GM23338 (cell line): ENCODE data around the gene SNAPC3. TPM values are rescaled to one million over a fixed set of nuclear protein-coding genes. Genes with fewer than 3 reads are reported as not detected.

ENCODE experiments used
- ATAC-seq: fragments of 200-7000 bp; cut with Tn5 transposase; 3 replicates; pipeline ENCODE4 v1.9.1; 2020
- DNase-seq: peaks from one replicate; pipeline ENCODE4 v3.0.0-alpha.2; 2015; ENCODE audit warnings: low spot score
- H2AFZ ChIP-seq: fragments of 200-600 bp; sonication (generic); 2 replicates; pipeline ENCODE4 v1.8.0; 2016; ENCODE audit warnings: antibody characterized with exemption, mild to moderate bottlenecking, moderate library complexity
- H3F3A ChIP-seq: fragments of 200-600 bp; sonication (generic); replicated peaks from 2 replicates; pipeline ENCODE4 v1.8.0; 2017; ENCODE audit warnings: antibody characterized with exemption, mixed run types, low read depth
- H3K27ac ChIP-seq: fragments of 200-600 bp; sonication (generic); 2 replicates; pipeline ENCODE4 v1.6.1; 2016; ENCODE audit warnings: low read depth
- H3K27me3 ChIP-seq: fragments of 200-600 bp; sonication (generic); 2 replicates; pipeline ENCODE4 v1.8.0; 2016; ENCODE audit warnings: mild to moderate bottlenecking, mixed run types, moderate library complexity; ENCODE audit not compliant: insufficient read depth
- H3K36me3 ChIP-seq: fragments of 200-600 bp; sonication (generic); 2 replicates; pipeline ENCODE4 v1.8.0; 2016; ENCODE audit warnings: mild to moderate bottlenecking; ENCODE audit not compliant: insufficient read depth
- H3K4me1 ChIP-seq: fragments of 200-600 bp; sonication (generic); 2 replicates; pipeline ENCODE4 v1.8.0; 2016; ENCODE audit warnings: mild to moderate bottlenecking, moderate library complexity; ENCODE audit not compliant: insufficient read depth
- H3K4me2 ChIP-seq: fragments of 200-600 bp; sonication (generic); 2 replicates; pipeline ENCODE4 v1.7.1; 2017; ENCODE audit warnings: mixed run types
- H3K4me3 ChIP-seq: fragments of 200-600 bp; sonication (generic); 2 replicates; pipeline ENCODE4 v1.6.1; 2016; ENCODE audit warnings: mixed run types
- H3K79me2 ChIP-seq: fragments of 200-600 bp; sonication (generic); replicated peaks from 2 replicates; pipeline ENCODE4 v1.8.0; 2017; ENCODE audit warnings: mild to moderate bottlenecking; ENCODE audit not compliant: insufficient read depth
- H3K9me2 ChIP-seq: fragments of 200-600 bp; sonication (generic); 2 replicates; pipeline ENCODE4 v1.8.0; 2017; ENCODE audit not compliant: insufficient read depth
- H4K20me1 ChIP-seq: fragments of 200-600 bp; sonication (generic); replicated peaks from 2 replicates; pipeline ENCODE4 v1.8.0; 2017; ENCODE audit warnings: mild to moderate bottlenecking; ENCODE audit not compliant: insufficient read depth
- H3K27ac Mint-ChIP-seq: 2 replicates; pipeline ENCODE4 v1.8.0; 2020; ENCODE audit warnings: inconsistent platforms, mild to moderate bottlenecking, moderate library complexity, mixed read lengths
- H3K27me3 Mint-ChIP-seq: 3 replicates; pipeline ENCODE4 v1.8.0; 2022; ENCODE audit warnings: low read depth, mild to moderate bottlenecking, moderate library complexity, mixed read lengths, inconsistent platforms; ENCODE audit not compliant: insufficient read depth, poor library complexity
- H3K36me3 Mint-ChIP-seq: 3 replicates; pipeline ENCODE4 v1.8.0; 2021; ENCODE audit warnings: low read depth, mild to moderate bottlenecking, inconsistent platforms, moderate library complexity, mixed read lengths
- H3K4me1 Mint-ChIP-seq: 3 replicates; pipeline ENCODE4 v1.8.0; 2020; ENCODE audit warnings: mild to moderate bottlenecking, inconsistent platforms, mixed read lengths
- H3K4me3 Mint-ChIP-seq: 3 replicates; pipeline ENCODE4 v1.8.0; 2021; ENCODE audit warnings: moderate library complexity, mild to moderate bottlenecking, inconsistent platforms, mixed read lengths
- H3K9me3 Mint-ChIP-seq: 3 replicates; pipeline ENCODE4 v1.8.0; 2020; ENCODE audit warnings: moderate library complexity, mild to moderate bottlenecking, inconsistent platforms, mixed read lengths
- CREB1 ChIP-seq: fragments of 250-450 bp; sonication (Bioruptor Pico); IDR thresholded peaks from 2 replicates; pipeline ENCODE4 v1.5.0; 2020; ENCODE audit warnings: low read depth, mild to moderate bottlenecking, moderate library complexity
- EZH2 ChIP-seq: fragments of 200-600 bp; sonication (generic); IDR thresholded peaks from one replicate; pipeline ENCODE4 v1.8.0; 2017; ENCODE audit warnings: antibody characterized with exemption, mild to moderate bottlenecking, low read depth; ENCODE audit not compliant: unreplicated experiment
- EZH2phosphoT487 ChIP-seq: fragments of 200-600 bp; sonication (generic); IDR thresholded peaks from one replicate; pipeline ENCODE4 v1.8.1; 2018; ENCODE audit warnings: antibody characterized with exemption; ENCODE audit not compliant: unreplicated experiment
- NANOG ChIP-seq: IDR thresholded peaks from 2 replicates; pipeline ENCODE4 v1.6.1; 2016; ENCODE audit warnings: antibody characterized with exemption, borderline replicate concordance
- POLR2AphosphoS5 ChIP-seq: IDR thresholded peaks from 2 replicates; pipeline ENCODE4 v1.6.1; 2016; ENCODE audit warnings: antibody characterized with exemption, low read depth
- ZNF114 ChIP-seq: fragments of 250-450 bp; sonication (Bioruptor Pico); IDR thresholded peaks from 2 replicates; pipeline ENCODE4 v1.5.0; 2020; ENCODE audit warnings: mild to moderate bottlenecking, moderate library complexity
- ZNF331 ChIP-seq: fragments of 250-450 bp; sonication (Bioruptor Pico); IDR thresholded peaks from 2 replicates; pipeline ENCODE4 v1.5.0; 2020; ENCODE audit warnings: low read depth, mild to moderate bottlenecking, moderate library complexity
- polyA plus RNA-seq: library from polyadenylated mRNA; unstranded; fragments of >200 nt; fragmentation: Nextera tagmentation; extraction: Ambion mirVana; gene quantifications from 2 replicates; pipeline ENCODE4 v1.2.1, GENCODE V29; 2016
- total RNA-seq: library from RNA; depleted of rRNA; stranded (reverse); fragments of >200 nt; shearing (Covaris generic); gene quantifications from 2 replicates; pipeline ENCODE4 v1.2.3, GENCODE V29; 2014
- TF ChIP-seq, protein P1 (sequence below): IDR thresholded peaks from one replicate; pipeline ENCODE4 v1.6.1; 2018; ENCODE audit warnings: antibody characterized with exemption; ENCODE audit not compliant: unreplicated experiment
- TF ChIP-seq, protein P2 (sequence below): fragments of 250-450 bp; sonication (Bioruptor Pico); IDR thresholded peaks from 2 replicates; pipeline ENCODE4 v1.5.0; 2020; ENCODE audit warnings: mild to moderate bottlenecking, moderate library complexity

SNAPC3 gene
- total and polyA plus RNA-seq, 2 experiments from 2014 or later, result 20.9 to 35.2 TPM

DNA sequence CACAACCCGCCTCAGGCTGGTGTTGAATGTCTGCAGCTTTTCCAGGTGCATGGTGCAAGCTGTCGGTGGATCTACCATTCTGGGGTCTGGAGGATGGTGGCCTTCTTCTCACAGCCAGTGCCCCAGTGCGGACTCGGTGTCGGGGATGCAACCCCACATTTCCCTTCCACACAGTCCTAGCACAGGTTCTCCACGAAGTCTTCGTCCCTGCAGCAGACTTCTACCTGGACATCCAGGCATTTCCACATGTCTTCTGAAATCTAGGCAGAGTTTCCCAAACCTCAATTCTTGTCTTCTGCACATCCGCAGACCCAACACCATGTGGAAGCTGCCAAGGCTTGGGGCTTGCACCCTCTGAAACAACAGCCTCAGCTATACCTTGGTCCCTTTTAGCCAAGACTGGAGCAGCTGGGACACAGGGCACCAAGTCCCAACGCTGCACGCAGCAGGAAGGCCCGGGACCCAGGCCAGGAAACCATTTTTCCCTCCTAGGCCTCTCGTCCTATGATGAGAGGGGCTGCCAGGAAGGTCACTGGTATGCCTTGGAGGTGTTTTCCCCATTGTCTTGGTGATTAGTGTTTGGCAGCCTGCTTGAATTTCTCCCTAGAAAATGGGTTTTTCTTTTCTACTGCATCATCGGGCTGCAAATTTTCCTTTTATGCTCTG lies 69.9 kb downstream of the SNAPC3 start:
- peaks cover 97% of the 10 kb centered on the region for H3K36me3 Mint-ChIP-seq
- Histone ChIP-seq H3K36me3 (peaks cover 36% of the 10 kb centered on the region), H3K9me2 (no peaks in the 10 kb centered on the region), H3K4me3 (no peak overlapping the region), H3K79me2 (peaks cover 100% of the 10 kb centered on the region), H3K27ac (no peak overlapping the region), H3K27me3 (no peaks in the 10 kb centered on the region), H3K4me1 (no peaks in the 10 kb centered on the region), H3F3A (no peaks in the 10 kb centered on the region; the same call in 1 of the 2 replicates), H2AFZ (no peak overlapping the region), H3K4me2 (no peak overlapping the region), H4K20me1 (peaks cover 37% of the 10 kb centered on the region)
- ATAC-seq (peak; percentile 75), DNase-seq (peak; percentile 56)
- peaks cover 15% of the 10 kb centered on the region; the same call in 2 of the 3 replicates for H3K4me1 Mint-ChIP-seq
- peaks cover 11% of the 10 kb centered on the region for H3K27me3 Mint-ChIP-seq
- no peak overlapping the region for H3K4me3 Mint-ChIP-seq
- TF ChIP-seq, protein P1, sequence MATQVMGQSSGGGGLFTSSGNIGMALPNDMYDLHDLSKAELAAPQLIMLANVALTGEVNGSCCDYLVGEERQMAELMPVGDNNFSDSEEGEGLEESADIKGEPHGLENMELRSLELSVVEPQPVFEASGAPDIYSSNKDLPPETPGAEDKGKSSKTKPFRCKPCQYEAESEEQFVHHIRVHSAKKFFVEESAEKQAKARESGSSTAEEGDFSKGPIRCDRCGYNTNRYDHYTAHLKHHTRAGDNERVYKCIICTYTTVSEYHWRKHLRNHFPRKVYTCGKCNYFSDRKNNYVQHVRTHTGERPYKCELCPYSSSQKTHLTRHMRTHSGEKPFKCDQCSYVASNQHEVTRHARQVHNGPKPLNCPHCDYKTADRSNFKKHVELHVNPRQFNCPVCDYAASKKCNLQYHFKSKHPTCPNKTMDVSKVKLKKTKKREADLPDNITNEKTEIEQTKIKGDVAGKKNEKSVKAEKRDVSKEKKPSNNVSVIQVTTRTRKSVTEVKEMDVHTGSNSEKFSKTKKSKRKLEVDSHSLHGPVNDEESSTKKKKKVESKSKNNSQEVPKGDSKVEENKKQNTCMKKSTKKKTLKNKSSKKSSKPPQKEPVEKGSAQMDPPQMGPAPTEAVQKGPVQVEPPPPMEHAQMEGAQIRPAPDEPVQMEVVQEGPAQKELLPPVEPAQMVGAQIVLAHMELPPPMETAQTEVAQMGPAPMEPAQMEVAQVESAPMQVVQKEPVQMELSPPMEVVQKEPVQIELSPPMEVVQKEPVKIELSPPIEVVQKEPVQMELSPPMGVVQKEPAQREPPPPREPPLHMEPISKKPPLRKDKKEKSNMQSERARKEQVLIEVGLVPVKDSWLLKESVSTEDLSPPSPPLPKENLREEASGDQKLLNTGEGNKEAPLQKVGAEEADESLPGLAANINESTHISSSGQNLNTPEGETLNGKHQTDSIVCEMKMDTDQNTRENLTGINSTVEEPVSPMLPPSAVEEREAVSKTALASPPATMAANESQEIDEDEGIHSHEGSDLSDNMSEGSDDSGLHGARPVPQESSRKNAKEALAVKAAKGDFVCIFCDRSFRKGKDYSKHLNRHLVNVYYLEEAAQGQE, result no peak
- TF ChIP-seq EZH2 (no peak), POLR2AphosphoS5 (peak; percentile 9; the same call in 1 of the 2 replicates)
- H3K9me3 Mint-ChIP-seq, result peaks cover 30% of the 10 kb centered on the region
- peak overlapping the region; percentile 78; the same call in 1 of the 2 replicates for H3K27ac Mint-ChIP-seq

DNA sequence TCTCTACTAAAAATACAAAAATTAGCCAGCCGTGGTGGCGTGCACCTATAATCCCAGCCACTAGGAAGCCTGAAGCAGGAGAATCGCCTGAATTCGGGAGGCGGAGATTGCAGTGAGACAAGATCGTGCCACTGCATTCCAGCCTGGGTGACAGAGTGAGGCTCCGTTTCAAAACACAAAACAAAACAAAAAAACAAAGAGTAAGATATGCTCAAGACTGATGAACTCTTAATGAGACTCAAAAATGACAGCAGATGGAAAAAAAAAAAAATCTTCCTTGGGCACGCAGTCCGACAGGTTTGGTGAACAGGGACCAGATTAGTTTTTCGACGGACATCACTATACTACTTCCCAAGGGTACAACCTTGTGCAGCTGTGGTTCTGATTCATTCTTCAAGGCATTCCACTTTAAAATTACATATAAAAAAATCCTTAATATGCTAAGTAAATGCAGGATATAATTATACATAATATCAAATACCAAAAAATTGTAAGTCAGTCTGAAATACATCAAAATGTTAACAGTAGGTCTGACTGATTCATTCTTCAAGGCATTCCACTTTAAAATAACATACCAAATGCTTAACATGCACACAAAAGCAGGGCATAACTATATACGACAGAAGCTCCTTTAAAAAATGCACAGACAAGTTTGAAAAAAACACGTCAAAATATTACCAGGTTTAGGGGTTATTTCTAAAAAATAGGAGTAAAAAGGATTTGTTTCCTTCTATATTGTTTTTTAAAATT lies 75.7 kb downstream of the SNAPC3 start:
- Histone ChIP-seq H3K79me2 (peaks cover 100% of the 10 kb centered on the region), H3K27ac (peak overlapping the region; percentile 6; the same call in 1 of the 2 replicates), H2AFZ (no peak overlapping the region), H3K4me1 (no peaks in the 10 kb centered on the region), H3K27me3 (no peaks in the 10 kb centered on the region), H4K20me1 (peaks cover 60% of the 10 kb centered on the region), H3K36me3 (peaks cover 33% of the 10 kb centered on the region), H3F3A (no peaks in the 10 kb centered on the region), H3K9me2 (no peaks in the 10 kb centered on the region), H3K4me2 (no peak overlapping the region), H3K4me3 (no peak overlapping the region)
- peaks cover 97% of the 10 kb centered on the region for H3K36me3 Mint-ChIP-seq
- DNase-seq (peak; percentile 28), ATAC-seq (no peak)
- H3K9me3 Mint-ChIP-seq, result peaks cover 11% of the 10 kb centered on the region
- peaks cover 17% of the 10 kb centered on the region; the same call in 2 of the 3 replicates for H3K4me1 Mint-ChIP-seq
- H3K27ac Mint-ChIP-seq, result peak overlapping the region; percentile 7; the same call in 1 of the 2 replicates
- H3K27me3 Mint-ChIP-seq, result peaks cover 3% of the 10 kb centered on the region
- H3K4me3 Mint-ChIP-seq, result no peak overlapping the region
- TF ChIP-seq ZNF114 (CRISPR knock-in tag), result no peak
- TF ChIP-seq NANOG, result no peak
- TF ChIP-seq EZH2phosphoT487, result no peak
- TF ChIP-seq ZNF331, result no peak
- no peak for TF ChIP-seq CREB1 (CRISPR knock-in tag)
- TF ChIP-seq, protein P2, sequence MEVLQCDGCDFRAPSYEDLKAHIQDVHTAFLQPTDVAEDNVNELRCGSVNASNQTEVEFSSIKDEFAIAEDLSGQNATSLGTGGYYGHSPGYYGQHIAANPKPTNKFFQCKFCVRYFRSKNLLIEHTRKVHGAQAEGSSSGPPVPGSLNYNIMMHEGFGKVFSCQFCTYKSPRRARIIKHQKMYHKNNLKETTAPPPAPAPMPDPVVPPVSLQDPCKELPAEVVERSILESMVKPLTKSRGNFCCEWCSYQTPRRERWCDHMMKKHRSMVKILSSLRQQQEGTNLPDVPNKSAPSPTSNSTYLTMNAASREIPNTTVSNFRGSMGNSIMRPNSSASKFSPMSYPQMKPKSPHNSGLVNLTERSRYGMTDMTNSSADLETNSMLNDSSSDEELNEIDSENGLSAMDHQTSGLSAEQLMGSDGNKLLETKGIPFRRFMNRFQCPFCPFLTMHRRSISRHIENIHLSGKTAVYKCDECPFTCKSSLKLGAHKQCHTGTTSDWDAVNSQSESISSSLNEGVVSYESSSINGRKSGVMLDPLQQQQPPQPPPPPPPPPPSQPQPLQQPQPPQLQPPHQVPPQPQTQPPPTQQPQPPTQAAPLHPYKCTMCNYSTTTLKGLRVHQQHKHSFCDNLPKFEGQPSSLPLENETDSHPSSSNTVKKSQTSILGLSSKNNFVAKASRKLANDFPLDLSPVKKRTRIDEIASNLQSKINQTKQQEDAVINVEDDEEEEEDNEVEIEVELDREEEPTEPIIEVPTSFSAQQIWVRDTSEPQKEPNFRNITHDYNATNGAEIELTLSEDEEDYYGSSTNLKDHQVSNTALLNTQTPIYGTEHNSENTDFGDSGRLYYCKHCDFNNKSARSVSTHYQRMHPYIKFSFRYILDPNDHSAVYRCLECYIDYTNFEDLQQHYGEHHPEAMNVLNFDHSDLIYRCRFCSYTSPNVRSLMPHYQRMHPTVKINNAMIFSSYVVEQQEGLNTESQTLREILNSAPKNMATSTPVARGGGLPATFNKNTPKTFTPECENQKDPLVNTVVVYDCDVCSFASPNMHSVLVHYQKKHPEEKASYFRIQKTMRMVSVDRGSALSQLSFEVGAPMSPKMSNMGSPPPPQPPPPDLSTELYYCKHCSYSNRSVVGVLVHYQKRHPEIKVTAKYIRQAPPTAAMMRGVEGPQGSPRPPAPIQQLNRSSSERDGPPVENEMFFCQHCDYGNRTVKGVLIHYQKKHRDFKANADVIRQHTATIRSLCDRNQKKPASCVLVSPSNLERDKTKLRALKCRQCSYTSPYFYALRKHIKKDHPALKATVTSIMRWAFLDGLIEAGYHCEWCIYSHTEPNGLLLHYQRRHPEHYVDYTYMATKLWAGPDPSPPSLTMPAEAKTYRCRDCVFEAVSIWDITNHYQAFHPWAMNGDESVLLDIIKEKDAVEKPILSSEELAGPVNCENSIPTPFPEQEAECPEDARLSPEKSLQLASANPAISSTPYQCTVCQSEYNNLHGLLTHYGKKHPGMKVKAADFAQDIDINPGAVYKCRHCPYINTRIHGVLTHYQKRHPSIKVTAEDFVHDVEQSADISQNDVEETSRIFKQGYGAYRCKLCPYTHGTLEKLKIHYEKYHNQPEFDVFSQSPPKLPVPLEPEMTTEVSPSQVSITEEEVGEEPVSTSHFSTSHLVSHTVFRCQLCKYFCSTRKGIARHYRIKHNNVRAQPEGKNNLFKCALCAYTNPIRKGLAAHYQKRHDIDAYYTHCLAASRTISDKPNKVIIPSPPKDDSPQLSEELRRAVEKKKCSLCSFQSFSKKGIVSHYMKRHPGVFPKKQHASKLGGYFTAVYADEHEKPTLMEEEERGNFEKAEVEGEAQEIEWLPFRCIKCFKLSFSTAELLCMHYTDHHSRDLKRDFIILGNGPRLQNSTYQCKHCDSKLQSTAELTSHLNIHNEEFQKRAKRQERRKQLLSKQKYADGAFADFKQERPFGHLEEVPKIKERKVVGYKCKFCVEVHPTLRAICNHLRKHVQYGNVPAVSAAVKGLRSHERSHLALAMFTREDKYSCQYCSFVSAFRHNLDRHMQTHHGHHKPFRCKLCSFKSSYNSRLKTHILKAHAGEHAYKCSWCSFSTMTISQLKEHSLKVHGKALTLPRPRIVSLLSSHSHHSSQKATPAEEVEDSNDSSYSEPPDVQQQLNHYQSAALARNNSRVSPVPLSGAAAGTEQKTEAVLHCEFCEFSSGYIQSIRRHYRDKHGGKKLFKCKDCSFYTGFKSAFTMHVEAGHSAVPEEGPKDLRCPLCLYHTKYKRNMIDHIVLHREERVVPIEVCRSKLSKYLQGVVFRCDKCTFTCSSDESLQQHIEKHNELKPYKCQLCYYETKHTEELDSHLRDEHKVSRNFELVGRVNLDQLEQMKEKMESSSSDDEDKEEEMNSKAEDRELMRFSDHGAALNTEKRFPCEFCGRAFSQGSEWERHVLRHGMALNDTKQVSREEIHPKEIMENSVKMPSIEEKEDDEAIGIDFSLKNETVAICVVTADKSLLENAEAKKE, result no peak
